Measurements from ENCODE around the gene ARF1.

The ARF1 gene

GRCh38 chr1:228147151-228147693, 64.7 kb downstream of the ARF1 start:
- no peak for DNase-seq (ENCODE audit: low read depth, low spot score)

GRCh38 chr1:228147768-228148167, 65.3 kb downstream of the ARF1 start:
- no peak for DNase-seq (ENCODE audit: low read depth, low spot score)

GRCh38 chr1:228148196-228148861, 65.8 kb downstream of the ARF1 start:
- no peak for DNase-seq (ENCODE audit: low read depth, low spot score)
